ENCODE measurements around the gene ZNF672. TPM values are rescaled to one million over a fixed set of nuclear protein-coding genes. Genes with fewer than 3 reads are reported as not detected.
"Not testable (repeated sequence)": the region's sequence is repeated elsewhere in the genome, so short reads cannot be mapped to it uniquely, and the experiment has no call there.

ZNF672 gene
- polyA plus RNA-seq, 1 of the 3 experiments (the other 2 are of a cell fraction), result 14.2 TPM

DNA sequence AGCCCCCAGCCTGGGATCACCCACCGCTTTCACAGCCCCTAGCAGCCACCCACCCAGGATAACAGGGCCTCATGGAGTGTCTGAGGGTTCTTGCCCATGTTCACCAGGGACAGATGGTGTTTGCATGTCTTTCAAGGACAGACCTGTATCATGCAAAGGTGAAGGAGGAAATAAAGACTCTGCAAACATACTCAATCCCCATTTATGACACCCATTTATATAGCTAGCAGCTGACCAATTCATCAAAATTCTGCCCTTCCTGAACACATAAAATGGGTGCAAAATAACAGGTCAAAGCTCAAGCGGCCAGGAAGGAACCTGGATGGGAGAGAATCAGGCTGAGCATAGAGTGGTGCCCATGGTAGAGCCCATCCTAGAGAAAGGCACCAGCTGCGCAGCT is 49.7 kb upstream of the ZNF672 start (continued):
- TF ChIP-seq, protein P1, sequence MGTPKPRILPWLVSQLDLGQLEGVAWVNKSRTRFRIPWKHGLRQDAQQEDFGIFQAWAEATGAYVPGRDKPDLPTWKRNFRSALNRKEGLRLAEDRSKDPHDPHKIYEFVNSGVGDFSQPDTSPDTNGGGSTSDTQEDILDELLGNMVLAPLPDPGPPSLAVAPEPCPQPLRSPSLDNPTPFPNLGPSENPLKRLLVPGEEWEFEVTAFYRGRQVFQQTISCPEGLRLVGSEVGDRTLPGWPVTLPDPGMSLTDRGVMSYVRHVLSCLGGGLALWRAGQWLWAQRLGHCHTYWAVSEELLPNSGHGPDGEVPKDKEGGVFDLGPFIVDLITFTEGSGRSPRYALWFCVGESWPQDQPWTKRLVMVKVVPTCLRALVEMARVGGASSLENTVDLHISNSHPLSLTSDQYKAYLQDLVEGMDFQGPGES (IDR thresholded peaks at IDR 0.05; ENCODE audit: low read depth, low read length), result no peak
- TF ChIP-seq, protein P2, sequence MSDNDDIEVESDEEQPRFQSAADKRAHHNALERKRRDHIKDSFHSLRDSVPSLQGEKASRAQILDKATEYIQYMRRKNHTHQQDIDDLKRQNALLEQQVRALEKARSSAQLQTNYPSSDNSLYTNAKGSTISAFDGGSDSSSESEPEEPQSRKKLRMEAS (IDR thresholded peaks at IDR 0.05; ENCODE audit: low read depth), result no peak
- TF ChIP-seq JUND (IDR thresholded peaks at IDR 0.05) (no peak), RXRA (IDR thresholded peaks at IDR 0.05; ENCODE audit: borderline replicate concordance, low read depth) (no peak), FOSL2 (IDR thresholded peaks at IDR 0.05; ENCODE audit: borderline replicate concordance, low read depth) (no peak)

DNA sequence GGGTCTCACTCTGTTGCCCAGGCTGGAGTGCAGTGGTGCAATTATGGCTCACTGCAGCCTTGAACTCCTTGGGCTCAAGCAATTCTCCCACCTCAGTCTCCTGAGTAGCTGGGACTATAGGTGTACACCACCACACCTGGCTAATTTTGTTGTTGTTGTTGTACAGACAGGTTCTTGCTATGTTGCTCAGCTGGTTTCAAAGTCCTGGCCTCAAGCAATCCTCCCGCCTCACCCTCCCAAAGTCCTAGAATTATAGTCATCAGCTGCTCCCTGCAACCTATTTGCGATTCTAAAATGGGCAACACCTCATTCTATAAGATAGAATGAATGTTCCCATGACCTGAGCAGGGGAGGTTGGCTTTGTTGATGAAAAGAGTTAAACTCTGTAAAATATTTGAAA is 48.7 kb upstream of the ZNF672 start:
- H3K4me3 ChIP-seq (ENCODE audit: low read depth in 2 of 2, low read length in 1 of 2); H3K9ac ChIP-seq; H3K4me1 ChIP-seq (ENCODE audit: control insufficient read depth in 1 of 2, insufficient read depth in 2 of 2, low read depth in 1 of 2, low read length in 1 of 2); H3K4me2 ChIP-seq; H3F3A ChIP-seq (replicated peaks; ENCODE audit: insufficient read depth); H3K27ac ChIP-seq (ENCODE audit: low read depth in 2 of 2, low read length in 1 of 2); POLR2A ChIA-PET; H3K79me2 ChIP-seq (ENCODE audit: insufficient read depth); H3K9me2 ChIP-seq; DNase-seq; H3K9me3 ChIP-seq; H3K36me3 ChIP-seq (replicated peaks in 1 of 2; ENCODE audit: control insufficient read depth in 1 of 2, insufficient read depth in 2 of 2, low read length in 1 of 2); H2AFZ ChIP-seq (ENCODE audit: low read depth); H3K27me3 ChIP-seq (ENCODE audit: insufficient read depth); H4K20me1 ChIP-seq (ENCODE audit: insufficient read depth): not testable (repeated sequence)
- WGBS (ENCODE audit: low lambda C conversion rate), result 0% methylated on average over 2 of the region's 2 CpGs
- CTCF ChIA-PET, result interaction anchor here (0.9 kb wide), 1 partner anchor 17 kb away, joined by 3 read pairs; no protein-coding TSS in a partner anchor

DNA sequence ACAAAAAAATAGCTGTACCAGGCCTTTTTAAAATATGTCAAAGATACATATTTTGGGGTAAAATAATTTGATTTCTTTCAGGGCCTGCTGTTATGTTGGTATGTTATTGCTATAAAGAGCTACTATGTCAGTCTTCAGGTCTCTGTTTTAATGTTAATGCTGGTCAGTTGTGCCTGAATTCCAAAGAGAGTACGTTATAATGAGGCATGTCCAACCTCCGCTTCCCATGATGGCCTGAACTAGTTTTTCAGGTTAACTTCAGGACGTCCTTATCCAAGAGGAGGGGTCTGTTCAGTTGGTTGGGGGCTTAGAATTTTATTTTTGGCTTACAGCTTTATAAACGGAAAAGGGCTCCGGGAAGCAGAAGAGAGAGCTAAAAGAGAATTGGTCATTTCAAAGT is 47.6 kb upstream of the ZNF672 start:
- Histone ChIP-seq H3K9me2 (no peaks in the 10 kb centered on the region), H3K9ac (no peak overlapping the region), H3K27me3 (ENCODE audit: insufficient read depth) (peaks cover 9% of the 10 kb centered on the region; the same call in 1 of the 2 replicates), H3K4me2 (no peak overlapping the region), H3K4me1 (ENCODE audit: control insufficient read depth in 1 of 2, insufficient read depth in 2 of 2, low read depth in 1 of 2, low read length in 1 of 2) (no peaks in the 10 kb centered on the region), H3K27ac (ENCODE audit: low read depth in 2 of 2, low read length in 1 of 2) (no peak overlapping the region), H2AFZ (ENCODE audit: low read depth) (no peak overlapping the region), H3K9me3 (no peaks in the 10 kb centered on the region), H4K20me1 (ENCODE audit: insufficient read depth) (no peaks in the 10 kb centered on the region), H3K4me3 (ENCODE audit: low read depth in 2 of 2, low read length in 1 of 2) (no peak overlapping the region), H3K36me3 (replicated peaks in 1 of 2; ENCODE audit: control insufficient read depth in 1 of 2, insufficient read depth in 2 of 2, low read length in 1 of 2) (no peaks in the 10 kb centered on the region), H3K79me2 (ENCODE audit: insufficient read depth) (no peaks in the 10 kb centered on the region), H3F3A (replicated peaks; ENCODE audit: insufficient read depth) (no peaks in the 10 kb centered on the region)
- DNase-seq, result no peak
- WGBS (ENCODE audit: low lambda C conversion rate), result 18% methylated on average over 5 of the region's 5 CpGs
- ChIA-PET POLR2A (no interaction called here), CTCF (interaction anchor here (1.4 kb wide), 1 partner anchor 17 kb away, joined by 8 read pairs; no protein-coding TSS in a partner anchor)
- TF ChIP-seq TCF12 (IDR thresholded peaks at IDR 0.05) (no peak), FOXJ3 (CRISPR knock-in tag; IDR thresholded peaks at IDR 0.05) (no peak), FOXM1 (IDR thresholded peaks at IDR 0.05; ENCODE audit: low read depth) (no peak), GABPA (IDR thresholded peaks at IDR 0.05; ENCODE audit: low read depth) (no peak), JUND (IDR thresholded peaks at IDR 0.05) (no peak)

DNA sequence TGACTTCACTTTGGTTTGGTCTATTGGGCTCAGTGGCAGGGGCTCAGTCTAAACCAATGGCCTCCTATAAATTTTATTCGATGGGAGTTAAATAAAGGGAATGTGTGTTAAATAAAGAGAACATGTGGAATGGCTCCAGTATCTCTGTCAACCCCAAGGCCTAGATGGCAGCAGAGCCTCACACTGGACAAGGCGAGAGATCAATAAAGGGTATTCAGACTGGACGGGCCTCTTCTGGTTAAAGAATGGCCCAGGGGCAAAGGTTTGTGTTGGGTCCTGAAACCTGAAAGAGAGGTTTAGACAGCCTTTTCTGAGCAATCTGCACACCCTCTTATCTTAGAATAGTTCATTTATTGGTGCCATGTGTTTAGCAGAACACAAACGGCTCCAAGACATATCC is 47.0 kb upstream of the ZNF672 start:
- no peak for TF ChIP-seq YY1 (IDR thresholded peaks at IDR 0.05; ENCODE audit: low read depth)
- no peak for TF ChIP-seq MXI1 (IDR thresholded peaks at IDR 0.05; ENCODE audit: low read depth, low read length)
- TF ChIP-seq MEF2A (IDR thresholded peaks at IDR 0.05; ENCODE audit: borderline replicate concordance, low read depth), result no peak
- TF ChIP-seq FOSL2 (IDR thresholded peaks at IDR 0.05; ENCODE audit: borderline replicate concordance, low read depth), result no peak
- no peak for TF ChIP-seq EZH2phosphoT487 (IDR thresholded peaks at IDR 0.05; ENCODE audit: borderline replicate concordance, low read depth)
- no peak for TF ChIP-seq RAD21 (IDR thresholded peaks at IDR 0.05; ENCODE audit: low read length)
- TF ChIP-seq, protein P3, sequence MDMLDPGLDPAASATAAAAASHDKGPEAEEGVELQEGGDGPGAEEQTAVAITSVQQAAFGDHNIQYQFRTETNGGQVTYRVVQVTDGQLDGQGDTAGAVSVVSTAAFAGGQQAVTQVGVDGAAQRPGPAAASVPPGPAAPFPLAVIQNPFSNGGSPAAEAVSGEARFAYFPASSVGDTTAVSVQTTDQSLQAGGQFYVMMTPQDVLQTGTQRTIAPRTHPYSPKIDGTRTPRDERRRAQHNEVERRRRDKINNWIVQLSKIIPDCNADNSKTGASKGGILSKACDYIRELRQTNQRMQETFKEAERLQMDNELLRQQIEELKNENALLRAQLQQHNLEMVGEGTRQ (IDR thresholded peaks at IDR 0.05; ENCODE audit: borderline replicate concordance, low read depth, low read length), result no peak
- no peak for TF ChIP-seq SMC3 (IDR thresholded peaks at IDR 0.05; ENCODE audit: low read depth, low read length)
- TF ChIP-seq SIN3A (IDR thresholded peaks at IDR 0.05; ENCODE audit: borderline replicate concordance, low read depth, low read length), result no peak
- TF ChIP-seq, protein P4, sequence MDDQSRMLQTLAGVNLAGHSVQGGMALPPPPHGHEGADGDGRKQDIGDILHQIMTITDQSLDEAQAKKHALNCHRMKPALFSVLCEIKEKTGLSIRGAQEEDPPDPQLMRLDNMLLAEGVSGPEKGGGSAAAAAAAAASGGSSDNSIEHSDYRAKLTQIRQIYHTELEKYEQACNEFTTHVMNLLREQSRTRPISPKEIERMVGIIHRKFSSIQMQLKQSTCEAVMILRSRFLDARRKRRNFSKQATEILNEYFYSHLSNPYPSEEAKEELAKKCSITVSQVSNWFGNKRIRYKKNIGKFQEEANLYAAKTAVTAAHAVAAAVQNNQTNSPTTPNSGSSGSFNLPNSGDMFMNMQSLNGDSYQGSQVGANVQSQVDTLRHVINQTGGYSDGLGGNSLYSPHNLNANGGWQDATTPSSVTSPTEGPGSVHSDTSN (IDR thresholded peaks at IDR 0.05), result no peak
- no peaks in the 10 kb centered on the region for H3K4me1 ChIP-seq (ENCODE audit: control insufficient read depth in 1 of 2, insufficient read depth in 2 of 2, low read depth in 1 of 2, low read length in 1 of 2)
- no peaks in the 10 kb centered on the region for H3F3A ChIP-seq (replicated peaks; ENCODE audit: insufficient read depth)
- ChIA-PET POLR2A (no interaction called here), CTCF (interaction anchor here (1.4 kb wide), 1 partner anchor 16 kb away, joined by 8 read pairs; no protein-coding TSS in a partner anchor)
- no peak for DNase-seq
- no peak overlapping the region for H3K27ac ChIP-seq (ENCODE audit: low read depth in 2 of 2, low read length in 1 of 2)
- H3K27me3 ChIP-seq (ENCODE audit: insufficient read depth), result peaks cover 9% of the 10 kb centered on the region; the same call in 1 of the 2 replicates
- WGBS (ENCODE audit: low lambda C conversion rate), result 12% methylated on average over 4 of the region's 4 CpGs
- H2AFZ ChIP-seq (ENCODE audit: low read depth), result no peak overlapping the region
- no peaks in the 10 kb centered on the region for H4K20me1 ChIP-seq (ENCODE audit: insufficient read depth)
- no peaks in the 10 kb centered on the region for H3K9me2 ChIP-seq
- no peaks in the 10 kb centered on the region for H3K79me2 ChIP-seq (ENCODE audit: insufficient read depth)
- no peak overlapping the region for H3K4me2 ChIP-seq
- no peak overlapping the region for H3K9ac ChIP-seq
- no peaks in the 10 kb centered on the region for H3K9me3 ChIP-seq
- H3K36me3 ChIP-seq (replicated peaks in 1 of 2; ENCODE audit: control insufficient read depth in 1 of 2, insufficient read depth in 2 of 2, low read length in 1 of 2), result no peaks in the 10 kb centered on the region
- H3K4me3 ChIP-seq (ENCODE audit: low read depth in 2 of 2, low read length in 1 of 2), result no peak overlapping the region

Data from SK-N-SH (cell line).